Neutrophil (primary cell): ENCODE measurements around the gene RBMS1.
"Not testable (repeated sequence)": the region's sequence is repeated elsewhere in the genome, so short reads cannot be mapped to it uniquely, and the experiment has no call there.

ENCODE experiments used
- H3K27ac ChIP-seq: fragments of 200-600 bp; sonication (generic); 2 replicates; pipeline ENCODE4 v1.5.1; 2016; ENCODE audit warnings: mild to moderate bottlenecking, moderate library complexity
- H3K27me3 ChIP-seq: fragments of 200-600 bp; sonication (generic); 2 replicates; pipeline ENCODE4 v1.6.0; 2016; ENCODE audit warnings: mild to moderate bottlenecking
- H3K36me3 ChIP-seq: fragments of 200-600 bp; sonication (generic); 2 replicates; pipeline ENCODE4 v1.5.1; 2017
- H3K4me1 ChIP-seq, 2 experiments: fragments of 200-600 bp in 1 of 2; sonication (generic) in 1 of 2; 1 replicate in 1 of 2; 2 replicates in 1 of 2; pipeline versions ENCODE4 v1.5.1 to v1.6.1; 2013 to 2016; ENCODE audit warnings: low read depth in 1 of 2, low read length in 1 of 2, mild to moderate bottlenecking in 1 of 2, moderate library complexity in 1 of 2; ENCODE audit not compliant: control insufficient read depth in 1 of 2, insufficient read depth in 1 of 2
- H3K4me3 ChIP-seq, 2 experiments: fragments of 200-600 bp in 1 of 2; sonication (generic) in 1 of 2; 1 replicate in 1 of 2; 2 replicates in 1 of 2; pipeline ENCODE4 v1.5.1; 2013 to 2016; ENCODE audit warnings: low read depth in 1 of 2, low read length in 1 of 2, mild to moderate bottlenecking in 1 of 2, moderate library complexity in 1 of 2
- H3K9me3 ChIP-seq: fragments of 200-600 bp; sonication (generic); 2 replicates; pipeline ENCODE4 v1.5.1; 2016
- CTCF ChIP-seq: fragments of 200-600 bp; sonication (generic); IDR thresholded peaks from 2 replicates; pipeline ENCODE4 v1.5.1; 2016; ENCODE audit warnings: antibody characterized with exemption

The RBMS1 gene

GRCh38 chr2:160454070-160454797, 39.4 kb downstream of the RBMS1 start:
- Histone ChIP-seq H3K4me3 (no peak overlapping the region), H3K9me3 (no peaks in the 10 kb centered on the region), H3K27me3 (no peaks in the 10 kb centered on the region), H3K36me3 (no peaks in the 10 kb centered on the region), H3K27ac (no peak overlapping the region), H3K4me1 (no peaks in the 10 kb centered on the region)
- no peak for TF ChIP-seq CTCF

GRCh38 chr2:160453111-160453820, 40.3 kb downstream of the RBMS1 start:
- Histone ChIP-seq H3K4me1 (no peaks in the 10 kb centered on the region), H3K27me3 (no peaks in the 10 kb centered on the region), H3K9me3 (no peaks in the 10 kb centered on the region), H3K4me3 (no peak overlapping the region), H3K27ac (no peak overlapping the region), H3K36me3 (no peaks in the 10 kb centered on the region)
- no peak for TF ChIP-seq CTCF

- no peak overlapping the region for H3K27ac ChIP-seq
These were observed 43.1 kb downstream of the RBMS1 start for GRCh38 chr2:160450486-160450885.

GRCh38 chr2:160448821-160449220, 44.8 kb downstream of the RBMS1 start:
- not testable (repeated sequence) for H3K27me3 ChIP-seq, H3K36me3 ChIP-seq

More at GRCh38 chr2:160450486-160450885, 43.1 kb downstream of the RBMS1 start:
- no peaks in the 10 kb centered on the region for H3K36me3 ChIP-seq
- H3K4me1 ChIP-seq, result no peaks in the 10 kb centered on the region
- H3K27me3 ChIP-seq, result no peaks in the 10 kb centered on the region
- no peak for TF ChIP-seq CTCF
- H3K4me3 ChIP-seq, result no peak overlapping the region
- H3K9me3 ChIP-seq, result no peaks in the 10 kb centered on the region

GRCh38 chr2:160445673-160446072, 47.9 kb downstream of the RBMS1 start:
- H3K36me3 ChIP-seq, result no peaks in the 10 kb centered on the region
- H3K4me3 ChIP-seq, result no peak overlapping the region

More at GRCh38 chr2:160448821-160449220, 44.8 kb downstream of the RBMS1 start:
- not testable (repeated sequence) for H3K9me3 ChIP-seq, H3K4me3 ChIP-seq, H3K27ac ChIP-seq, H3K4me1 ChIP-seq

More at GRCh38 chr2:160445673-160446072, 47.9 kb downstream of the RBMS1 start:
- Histone ChIP-seq H3K9me3 (no peaks in the 10 kb centered on the region), H3K4me1 (no peaks in the 10 kb centered on the region), H3K27me3 (no peaks in the 10 kb centered on the region), H3K27ac (no peak overlapping the region)
- no peak for TF ChIP-seq CTCF
